GM18909 (cell line): ENCODE results near the gene NCAM2.

Source experiments
- ATAC-seq: cut with Tn5 transposase; IDR thresholded peaks from one replicate; pipeline ENCODE4 v1.9.1; 2021; ENCODE audit warnings: mild to moderate bottlenecking; ENCODE audit not compliant: unreplicated experiment, poor library complexity

Gene NCAM2

DNA sequence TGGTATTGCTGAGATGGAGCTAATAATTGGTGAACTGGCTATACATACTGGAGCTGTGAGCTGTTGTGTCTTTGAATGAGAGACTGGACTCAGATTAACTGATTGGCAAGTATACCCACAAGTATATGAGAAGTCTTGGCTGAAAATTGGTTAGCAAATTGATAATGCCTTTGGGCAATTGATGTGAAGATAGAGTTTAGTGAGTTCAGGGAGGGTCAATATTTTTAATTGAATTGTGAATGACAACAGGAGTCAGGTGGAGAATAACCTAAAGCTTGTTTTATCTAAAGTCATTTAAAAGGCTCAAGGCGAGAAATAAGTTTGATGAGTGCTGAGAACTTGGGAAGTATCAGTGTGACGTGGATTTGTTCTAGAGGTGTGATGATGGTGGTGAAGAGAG lies 27.5 kb downstream of the NCAM2 start:
- ATAC-seq: no peak

- no peak for ATAC-seq
Measured at GRCh38 chr21:21028275-21028820, 30.1 kb downstream of the NCAM2 start.

DNA sequence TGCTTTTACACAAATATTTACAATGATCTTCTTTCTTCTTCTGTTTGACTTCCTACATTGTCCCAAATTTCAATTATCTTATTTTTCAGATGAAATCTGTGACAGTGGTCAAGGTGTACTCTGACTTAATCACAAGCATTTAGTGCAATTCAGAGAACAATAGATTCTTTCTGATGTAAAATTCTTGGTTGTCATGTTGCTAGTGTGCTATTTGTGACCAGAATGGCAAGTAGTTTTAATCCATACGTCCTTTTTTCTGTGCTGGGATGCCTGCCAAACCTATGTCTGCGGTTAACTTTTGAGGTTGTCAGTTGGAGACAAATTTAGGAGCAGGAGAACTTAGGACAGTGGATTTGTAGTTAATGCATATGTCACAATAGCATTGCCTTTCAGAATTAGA lies 31.0 kb downstream of the NCAM2 start:
- ATAC-seq: no peak

DNA sequence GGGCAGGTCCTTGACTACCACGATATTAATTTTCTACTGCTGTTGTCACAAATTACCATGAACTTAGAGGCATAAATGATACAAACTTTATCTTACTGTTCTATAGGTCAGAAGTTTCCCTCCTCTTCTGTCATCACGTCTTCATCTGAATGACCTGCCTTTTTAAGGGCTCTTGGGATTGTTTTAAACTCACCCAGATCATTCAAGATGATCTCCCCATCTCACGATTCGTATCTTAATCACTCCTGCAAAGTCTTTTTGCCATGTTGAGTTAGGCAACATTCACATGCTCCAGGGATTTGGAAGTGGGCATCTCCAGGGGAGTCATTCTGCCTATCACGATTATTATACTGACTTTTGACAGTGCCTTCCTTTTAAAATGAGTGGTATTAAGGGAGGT lies 32.1 kb downstream of the NCAM2 start:
- no peak for ATAC-seq

DNA sequence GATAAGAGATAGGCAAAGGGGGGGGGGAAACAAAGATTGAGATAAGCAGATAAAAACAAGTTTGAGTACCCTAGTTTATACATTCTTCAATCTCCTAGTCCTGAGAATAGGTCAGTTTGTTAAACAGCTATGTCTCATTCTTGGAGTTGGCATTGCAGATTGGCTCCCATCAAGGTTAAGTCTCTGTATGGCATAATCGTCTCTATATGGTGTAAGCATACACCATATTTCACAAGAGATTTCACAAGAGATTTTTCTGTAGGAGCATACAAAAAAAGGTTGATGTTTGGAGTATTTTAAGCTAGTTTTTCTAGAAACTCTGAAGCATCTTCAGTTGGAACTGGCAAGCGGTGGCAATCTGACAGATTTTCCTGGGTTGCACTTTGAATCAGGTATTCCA lies 35.8 kb downstream of the NCAM2 start:
- no peak for ATAC-seq

GRCh38 chr21:21039624-21040170 lies 41.5 kb downstream of the NCAM2 start:
- ATAC-seq: no peak

DNA sequence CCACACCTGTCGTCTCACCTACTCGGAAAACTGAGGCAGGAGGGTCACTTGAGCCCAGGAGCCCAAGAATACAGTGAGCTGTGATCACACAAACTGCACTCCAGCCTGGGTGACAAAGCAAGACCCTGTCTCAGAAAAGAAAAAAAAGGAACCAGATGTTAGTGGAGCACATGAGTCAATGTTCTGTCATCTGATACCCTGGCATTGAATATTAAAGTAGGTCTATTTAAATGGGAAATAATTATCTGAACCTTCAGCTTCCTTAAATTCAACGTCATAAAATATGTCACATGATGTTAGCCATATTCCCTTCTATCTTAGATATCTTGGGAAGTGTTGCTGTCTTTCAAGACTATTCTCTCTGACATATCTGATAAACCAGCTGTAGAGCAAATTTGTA lies 47.3 kb downstream of the NCAM2 start:
- ATAC-seq: no peak

DNA sequence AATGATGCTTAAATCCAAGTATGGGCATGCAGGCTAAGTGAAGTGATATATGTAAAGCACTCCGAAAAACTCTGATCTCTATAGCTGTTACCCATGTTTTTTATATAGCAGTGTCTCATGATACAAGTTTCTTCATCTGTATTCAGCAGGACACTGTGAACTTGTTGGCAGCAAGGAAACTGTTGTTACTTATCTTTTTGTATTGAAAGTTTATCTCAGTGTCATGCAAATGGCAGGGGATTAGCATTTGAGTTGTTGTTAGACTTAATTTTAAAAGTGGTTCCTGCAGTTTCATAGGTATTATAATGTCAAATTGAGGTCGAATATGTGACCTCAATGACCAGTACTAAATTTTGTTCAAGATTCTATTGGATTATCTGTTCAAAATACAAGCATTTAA lies 47.9 kb downstream of the NCAM2 start:
- ATAC-seq: no peak

DNA sequence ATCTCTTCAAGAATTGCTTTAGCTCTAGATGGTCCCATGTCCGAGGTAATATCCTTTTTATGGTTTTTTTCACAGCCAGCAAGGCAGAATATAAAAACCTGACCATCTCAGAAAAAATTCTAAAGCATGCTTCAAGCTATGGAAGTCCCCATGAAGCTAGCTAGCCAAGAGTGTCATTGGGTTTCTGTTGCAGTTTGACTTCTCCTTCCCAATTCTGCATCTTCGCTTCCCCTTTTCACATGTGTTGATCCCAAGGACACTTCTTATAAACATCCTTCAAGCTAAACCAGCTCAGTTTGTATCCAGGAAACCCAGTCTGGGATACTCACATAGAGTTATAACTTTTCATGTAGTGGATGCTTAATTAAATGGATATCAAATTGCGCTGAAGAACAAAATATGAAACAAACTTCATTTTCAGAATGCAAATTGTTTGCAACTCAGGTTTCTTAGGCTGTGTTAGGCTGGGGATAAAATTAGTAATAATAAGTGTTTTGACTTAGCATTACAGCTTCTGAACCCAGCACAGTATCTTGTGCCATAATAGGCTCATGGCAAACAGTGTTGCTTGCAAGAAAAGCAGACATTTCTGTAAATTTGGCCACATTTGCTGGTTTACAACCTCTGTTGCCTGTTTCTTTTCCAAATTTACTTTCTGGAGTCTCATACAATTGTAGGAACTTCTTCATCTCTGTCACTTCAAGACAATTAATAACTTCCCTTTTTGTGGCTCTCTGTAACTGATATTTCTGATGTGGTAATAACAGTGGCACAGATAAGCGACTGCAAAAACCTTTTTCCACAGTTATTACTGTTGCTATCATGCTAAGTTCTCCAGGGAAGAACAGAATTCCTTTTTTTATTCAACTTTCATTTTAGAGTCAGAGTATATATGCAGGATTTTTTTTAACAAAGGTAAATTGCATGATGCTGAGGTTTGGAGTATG lies 53.2 kb downstream of the NCAM2 start:
- no peak for ATAC-seq

DNA sequence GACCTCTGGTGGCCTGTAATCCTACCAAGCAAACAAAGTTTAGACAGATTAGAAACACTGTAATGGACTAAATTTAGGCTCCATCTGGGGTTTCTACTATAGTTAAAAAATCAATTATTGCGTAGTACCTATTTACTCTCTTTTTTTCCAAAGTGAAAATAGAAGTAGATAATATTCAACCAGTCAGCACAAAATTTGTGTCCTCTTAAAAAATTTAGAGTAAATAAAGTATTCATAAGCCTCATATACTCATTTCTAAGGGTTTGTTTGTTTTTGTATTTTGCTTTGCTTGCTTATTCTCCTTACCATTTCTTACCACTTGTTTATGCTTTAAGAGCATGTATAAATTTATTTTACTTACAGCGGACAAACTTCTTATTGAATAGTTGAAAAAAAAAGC lies 54.5 kb downstream of the NCAM2 start:
- ATAC-seq: no peak

- no peak for ATAC-seq
Measured at GRCh38 chr21:21057349-21058062, 59.3 kb downstream of the NCAM2 start.

GRCh38 chr21:21063828-21064227 lies 65.6 kb downstream of the NCAM2 start:
- no peak for ATAC-seq

DNA sequence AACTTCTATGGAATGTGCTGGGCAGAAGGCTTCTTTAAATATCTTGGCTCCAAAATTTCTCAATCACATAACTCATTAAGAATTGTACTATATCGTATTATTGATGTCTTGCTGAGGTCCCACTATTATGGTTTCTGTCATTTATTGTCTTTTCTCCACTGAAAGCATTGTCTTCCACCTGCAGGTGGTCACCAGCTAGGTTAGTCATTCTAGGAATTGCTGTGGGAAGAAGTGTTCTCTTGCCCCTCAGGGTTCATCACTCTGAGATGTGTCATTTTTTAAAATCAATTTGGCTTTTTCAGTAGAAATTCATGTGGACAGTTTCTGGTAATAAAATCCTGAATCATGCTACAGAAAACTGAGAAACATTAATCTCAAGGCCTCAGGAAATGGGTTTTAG lies 66.1 kb downstream of the NCAM2 start:
- ATAC-seq: no peak

- no peak for ATAC-seq
Measured at GRCh38 chr21:21067375-21067774, 69.2 kb downstream of the NCAM2 start.

GRCh38 chr21:21074305-21074704 lies 76.1 kb downstream of the NCAM2 start:
- no peak for ATAC-seq

GRCh38 chr21:21076051-21076450 lies 77.8 kb downstream of the NCAM2 start:
- no peak for ATAC-seq

- ATAC-seq: no peak
Measured at GRCh38 chr21:21076491-21076890, 78.3 kb downstream of the NCAM2 start.

DNA sequence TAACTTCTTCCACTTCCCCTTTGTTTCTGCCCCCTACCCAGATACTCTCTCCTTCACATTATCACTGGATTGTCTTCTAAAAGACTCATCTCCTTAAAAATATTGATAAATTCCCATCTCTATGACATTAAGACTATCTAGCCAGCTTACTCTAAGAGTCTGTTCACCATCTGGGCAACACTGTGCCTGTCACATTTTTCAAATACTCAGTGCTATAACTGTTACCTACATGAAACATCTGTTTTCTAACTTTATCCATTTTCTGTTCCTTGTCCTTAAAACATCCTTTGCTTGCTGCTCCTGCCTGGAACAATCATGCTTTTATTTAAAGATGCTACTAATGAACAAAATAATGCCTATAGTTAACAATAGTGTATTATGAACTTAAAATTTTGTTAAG lies 81.4 kb downstream of the NCAM2 start:
- ATAC-seq: no peak

DNA sequence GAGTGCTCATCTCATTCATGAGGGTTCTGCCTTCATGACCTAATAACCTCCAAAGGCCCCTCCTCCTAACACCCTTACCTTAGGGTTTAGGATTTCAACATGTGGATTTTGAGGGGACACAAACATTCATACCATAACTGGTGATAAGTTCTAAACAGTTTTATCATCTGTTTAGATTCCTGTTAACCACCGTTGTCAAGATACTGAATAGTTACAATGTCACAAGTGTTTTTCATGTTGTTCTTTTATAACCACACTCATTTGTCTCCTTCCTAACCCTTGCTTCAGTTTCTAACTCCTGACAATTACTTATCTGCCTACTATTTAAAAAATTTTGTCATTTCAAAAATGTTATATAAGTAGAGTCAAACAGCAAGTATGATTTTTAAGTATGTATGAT lies 86.0 kb downstream of the NCAM2 start:
- ATAC-seq: no peak

- no peak for ATAC-seq
Measured at GRCh38 chr21:21085206-21085605, 87.0 kb downstream of the NCAM2 start.

DNA sequence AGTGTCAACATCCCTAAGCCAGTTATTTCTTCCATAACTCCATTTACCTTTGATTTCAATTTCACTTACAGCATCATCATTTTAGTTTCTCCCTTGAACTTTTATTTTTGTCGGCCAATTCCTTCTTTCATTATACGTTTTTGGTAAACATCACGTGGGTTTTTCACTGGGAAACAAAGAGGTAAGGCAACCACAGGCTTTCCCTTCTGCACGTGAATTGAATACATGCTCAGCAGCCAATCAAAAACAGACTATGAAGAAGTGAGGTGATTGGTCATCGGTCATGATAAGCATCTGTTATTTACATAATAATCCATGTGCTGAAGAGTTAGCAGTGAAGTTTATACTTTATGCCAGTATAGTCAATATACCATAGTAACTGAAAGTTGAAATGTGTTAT lies 98.7 kb downstream of the NCAM2 start:
- no peak for ATAC-seq
